GM12873 (cell line): ENCODE results near the gene CCDC70.

Source experiments
- CTCF ChIP-seq: IDR thresholded peaks from 2 replicates; pipeline ENCODE4 v1.5.1; 2012; ENCODE audit warnings: low read depth, mild to moderate bottlenecking, moderate library complexity, low read length, control low read depth; ENCODE audit not compliant: insufficient read depth; ENCODE audit errors: missing control alignments

Gene CCDC70

GRCh38 chr13:51849145-51850101 lies 12.3 kb upstream of the CCDC70 start:
- TF ChIP-seq CTCF, result peak; percentile 83

GRCh38 chr13:51856027-51856736 lies 5.6 kb upstream of the CCDC70 start:
- TF ChIP-seq CTCF, result no peak

- TF ChIP-seq CTCF, result no peak
These were observed 4.8 kb upstream of the CCDC70 start for GRCh38 chr13:51856998-51857397.

- TF ChIP-seq CTCF, result no peak
These were observed 3.1 kb upstream of the CCDC70 start for GRCh38 chr13:51858433-51859247.

GRCh38 chr13:51862957-51863356 lies 1.2 kb downstream of the CCDC70 start:
- TF ChIP-seq CTCF, result no peak

GRCh38 chr13:51865838-51866237 lies 4.1 kb downstream of the CCDC70 start:
- no peak for TF ChIP-seq CTCF

- no peak for TF ChIP-seq CTCF
These were observed 5.3 kb downstream of the CCDC70 start for GRCh38 chr13:51867062-51867461.
